ENCODE results near the gene MICAL1. TPM values are rescaled to one million over a fixed set of nuclear protein-coding genes. Genes with fewer than 3 reads are reported as not detected.

MICAL1 gene
- total and polyA plus RNA-seq, 2 experiments from 2014 or later = 46.5 to 51.2 TPM

GRCh38 chr6:109485266-109485935 is 29.8 kb upstream of the MICAL1 start:
- H3K79me2 ChIP-seq = peaks cover 18% of the 10 kb centered on the region
- DNase-seq (ENCODE audit: low spot score) = no peak
- 90% methylated on average over 3 of the region's 3 CpGs for WGBS (ENCODE audit: low lambda C conversion rate, missing lambda C conversion rate)
- H3K4me1 ChIP-seq (ENCODE audit: insufficient read depth) = peaks cover 16% of the 10 kb centered on the region
- H3K27ac ChIP-seq = no peak overlapping the region
- no peaks in the 10 kb centered on the region for H3K27me3 ChIP-seq
- TF ChIP-seq, protein P1, sequence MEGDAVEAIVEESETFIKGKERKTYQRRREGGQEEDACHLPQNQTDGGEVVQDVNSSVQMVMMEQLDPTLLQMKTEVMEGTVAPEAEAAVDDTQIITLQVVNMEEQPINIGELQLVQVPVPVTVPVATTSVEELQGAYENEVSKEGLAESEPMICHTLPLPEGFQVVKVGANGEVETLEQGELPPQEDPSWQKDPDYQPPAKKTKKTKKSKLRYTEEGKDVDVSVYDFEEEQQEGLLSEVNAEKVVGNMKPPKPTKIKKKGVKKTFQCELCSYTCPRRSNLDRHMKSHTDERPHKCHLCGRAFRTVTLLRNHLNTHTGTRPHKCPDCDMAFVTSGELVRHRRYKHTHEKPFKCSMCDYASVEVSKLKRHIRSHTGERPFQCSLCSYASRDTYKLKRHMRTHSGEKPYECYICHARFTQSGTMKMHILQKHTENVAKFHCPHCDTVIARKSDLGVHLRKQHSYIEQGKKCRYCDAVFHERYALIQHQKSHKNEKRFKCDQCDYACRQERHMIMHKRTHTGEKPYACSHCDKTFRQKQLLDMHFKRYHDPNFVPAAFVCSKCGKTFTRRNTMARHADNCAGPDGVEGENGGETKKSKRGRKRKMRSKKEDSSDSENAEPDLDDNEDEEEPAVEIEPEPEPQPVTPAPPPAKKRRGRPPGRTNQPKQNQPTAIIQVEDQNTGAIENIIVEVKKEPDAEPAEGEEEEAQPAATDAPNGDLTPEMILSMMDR (IDR thresholded peaks at IDR 0.05; ENCODE audit: poor library complexity) = no peak
- TF ChIP-seq EZH2phosphoT487 (IDR thresholded peaks at IDR 0.05; ENCODE audit: low read depth, severe bottlenecking, unreplicated experiment) (no peak), EZH2 (IDR thresholded peaks at IDR 0.05; ENCODE audit: borderline replicate concordance) (no peak)
- no peak overlapping the region for H3K4me3 ChIP-seq
- H3K4me2 ChIP-seq = no peak overlapping the region
- no peaks in the 10 kb centered on the region for H3K9me3 ChIP-seq (ENCODE audit: low read depth)
- H3K36me3 ChIP-seq (replicated peaks; ENCODE audit: insufficient read depth, low read depth) = no peaks in the 10 kb centered on the region
- no peak overlapping the region for H2AFZ ChIP-seq
- no peaks in the 10 kb centered on the region for H3K9me2 ChIP-seq (replicated peaks; ENCODE audit: insufficient read depth)
- H4K20me1 ChIP-seq (ENCODE audit: insufficient read depth, poor library complexity, severe bottlenecking) = no peaks in the 10 kb centered on the region

DNA sequence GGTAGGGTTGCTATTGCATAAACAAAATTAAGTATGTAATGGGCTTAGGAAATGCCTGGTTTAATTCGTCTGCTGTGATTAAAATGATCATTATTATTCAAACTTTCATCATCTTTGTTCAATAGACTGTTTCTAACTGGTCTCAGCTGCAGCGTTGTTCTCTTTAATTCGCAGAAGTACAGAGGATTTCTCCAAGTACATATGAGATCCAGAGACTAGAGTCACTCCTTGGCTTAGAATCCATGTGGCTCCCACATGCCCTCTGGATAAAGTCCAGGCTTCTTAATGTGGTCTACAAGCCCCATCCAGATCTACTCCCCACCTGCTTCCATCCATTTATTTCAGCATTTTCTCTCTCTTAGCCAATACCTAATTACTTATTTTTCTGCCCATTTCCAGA is 28.6 kb upstream of the MICAL1 start:
- WGBS (ENCODE audit: low lambda C conversion rate, missing lambda C conversion rate) = 77% methylated on average over 3 of the region's 3 CpGs
- Histone ChIP-seq H3K4me3 (no peak overlapping the region), H3K4me1 (ENCODE audit: insufficient read depth) (peaks cover 24% of the 10 kb centered on the region), H4K20me1 (ENCODE audit: insufficient read depth, poor library complexity, severe bottlenecking) (no peaks in the 10 kb centered on the region), H3K9me2 (replicated peaks; ENCODE audit: insufficient read depth) (no peaks in the 10 kb centered on the region), H3K9me3 (ENCODE audit: low read depth) (no peaks in the 10 kb centered on the region), H2AFZ (no peak overlapping the region), H3K36me3 (replicated peaks; ENCODE audit: insufficient read depth, low read depth) (no peaks in the 10 kb centered on the region), H3K27ac (no peak overlapping the region), H3K27me3 (no peaks in the 10 kb centered on the region), H3K79me2 (peaks cover 30% of the 10 kb centered on the region), H3K4me2 (peak overlapping the region; percentile 81)
- DNase-seq (ENCODE audit: low spot score) = no peak
- TF ChIP-seq EZH2phosphoT487 (IDR thresholded peaks at IDR 0.05; ENCODE audit: low read depth, severe bottlenecking, unreplicated experiment) (no peak), EZH2 (IDR thresholded peaks at IDR 0.05; ENCODE audit: borderline replicate concordance) (no peak)
- TF ChIP-seq, protein P1 (IDR thresholded peaks at IDR 0.05; ENCODE audit: poor library complexity) = no peak

GRCh38 chr6:109483735-109484057 is 28.1 kb upstream of the MICAL1 start:
- TF ChIP-seq, protein P1 (IDR thresholded peaks at IDR 0.05; ENCODE audit: poor library complexity) = no peak
- TF ChIP-seq EZH2 (IDR thresholded peaks at IDR 0.05; ENCODE audit: borderline replicate concordance) (no peak), EZH2phosphoT487 (IDR thresholded peaks at IDR 0.05; ENCODE audit: low read depth, severe bottlenecking, unreplicated experiment) (no peak)
- Histone ChIP-seq H3K27ac (no peak overlapping the region), H3K4me3 (peak overlapping the region; percentile 42), H2AFZ (peak overlapping the region; percentile 75), H3K79me2 (peaks cover 33% of the 10 kb centered on the region), H3K4me2 (peak overlapping the region; percentile 81), H4K20me1 (ENCODE audit: insufficient read depth, poor library complexity, severe bottlenecking) (no peaks in the 10 kb centered on the region), H3K9me3 (ENCODE audit: low read depth) (no peaks in the 10 kb centered on the region), H3K9me2 (replicated peaks; ENCODE audit: insufficient read depth) (no peaks in the 10 kb centered on the region), H3K4me1 (ENCODE audit: insufficient read depth) (peaks cover 28% of the 10 kb centered on the region), H3K27me3 (no peaks in the 10 kb centered on the region), H3K36me3 (replicated peaks; ENCODE audit: insufficient read depth, low read depth) (no peaks in the 10 kb centered on the region)
- DNase-seq (ENCODE audit: low spot score) = no peak
- 6% methylated on average over 6 of the region's 6 CpGs for WGBS (ENCODE audit: low lambda C conversion rate, missing lambda C conversion rate)
